Tongue (tissue), 2 donors: ENCODE measurements around the gene GIGYF2. TPM values are rescaled to one million over a fixed set of nuclear protein-coding genes. Genes with fewer than 3 reads are reported as not detected.
"Not testable (repeated sequence)": the region's sequence is repeated elsewhere in the genome, so short reads cannot be mapped to it uniquely, and the experiment has no call there.

ENCODE experiments used
- DNase-seq: peaks from one replicate; pipeline ENCODE4 v3.0.0-alpha.2; 2015
- total RNA-seq: library from RNA; depleted of rRNA; stranded (reverse); fragments of >200 nt; gene quantifications from one replicate; pipeline ENCODE4 v1.2.3, GENCODE V29; 2014

GIGYF2 gene
- total RNA-seq, 1 donor from 2014 or later: 102 TPM

- peak; percentile 87 for DNase-seq
Observed at GRCh38 chr2:232689152-232689910, 7.8 kb upstream of the GIGYF2 start.

- DNase-seq: not testable (repeated sequence)
Observed at GRCh38 chr2:232691117-232691516, 6.0 kb upstream of the GIGYF2 start.

GRCh38 chr2:232693344-232693743 lies 3.8 kb upstream of the GIGYF2 start:
- no peak for DNase-seq

- DNase-seq: no peak
Observed at GRCh38 chr2:232696609-232697058, 497 bp upstream of the GIGYF2 start.

- DNase-seq: no peak
Observed at GRCh38 chr2:232697807-232698110, 628 bp downstream of the GIGYF2 start.

GRCh38 chr2:232698556-232699091 lies 1.5 kb downstream of the GIGYF2 start:
- peak; percentile 9 for DNase-seq

- no peak for DNase-seq
Observed at GRCh38 chr2:232699110-232699509, 2.0 kb downstream of the GIGYF2 start.

- DNase-seq: no peak
Observed at GRCh38 chr2:232700154-232700553, 3.0 kb downstream of the GIGYF2 start.

GRCh38 chr2:232707076-232707475 lies 9.9 kb downstream of the GIGYF2 start:
- no peak for DNase-seq

- no peak for DNase-seq
Observed at GRCh38 chr2:232713505-232713904, 16.4 kb downstream of the GIGYF2 start.

GRCh38 chr2:232714969-232715368 lies 17.8 kb downstream of the GIGYF2 start:
- DNase-seq: no peak

- DNase-seq: not testable (repeated sequence)
Observed at GRCh38 chr2:232720056-232720455, 22.9 kb downstream of the GIGYF2 start.

GRCh38 chr2:232721261-232721660 lies 24.1 kb downstream of the GIGYF2 start:
- DNase-seq: no peak

GRCh38 chr2:232721882-232722281 lies 24.8 kb downstream of the GIGYF2 start:
- no peak for DNase-seq

- no peak for DNase-seq
Observed at GRCh38 chr2:232723027-232723426, 25.9 kb downstream of the GIGYF2 start.

GRCh38 chr2:232728785-232729184 lies 31.7 kb downstream of the GIGYF2 start:
- no peak for DNase-seq

GRCh38 chr2:232731470-232731869 lies 34.3 kb downstream of the GIGYF2 start:
- DNase-seq: peak; percentile 6

GRCh38 chr2:232741294-232741693 lies 44.2 kb downstream of the GIGYF2 start:
- no peak for DNase-seq

- no peak for DNase-seq
Observed at GRCh38 chr2:232741972-232742371, 44.8 kb downstream of the GIGYF2 start.

GRCh38 chr2:232744963-232745362 lies 47.8 kb downstream of the GIGYF2 start:
- DNase-seq: no peak

- no peak for DNase-seq
Observed at GRCh38 chr2:232748038-232748437, 50.9 kb downstream of the GIGYF2 start.

- no peak for DNase-seq
Observed at GRCh38 chr2:232749331-232749730, 52.2 kb downstream of the GIGYF2 start.

- no peak for DNase-seq
Observed at GRCh38 chr2:232750135-232750671, 53.1 kb downstream of the GIGYF2 start.

GRCh38 chr2:232757905-232758304 lies 60.8 kb downstream of the GIGYF2 start:
- DNase-seq: no peak
